Measurements from ENCODE around the gene CDX2.

CDX2 gene

GRCh38 chr13:27915301-27916207 is 53.6 kb downstream of the CDX2 start:
- no peak for DNase-seq

- DNase-seq, result no peak
Measured at GRCh38 chr13:27913160-27913559, 56.0 kb downstream of the CDX2 start.

- DNase-seq, result no peak
Measured at GRCh38 chr13:27911521-27911920, 57.6 kb downstream of the CDX2 start.
